Measurements from ENCODE around the gene KIAA1217. TPM values are rescaled to one million over a fixed set of nuclear protein-coding genes. Genes with fewer than 3 reads are reported as not detected.

The KIAA1217 gene
- total and polyA plus RNA-seq, 2 of the 4 experiments (the other 2 are of a cell fraction), result 3.4 to 4.4 TPM

- no peaks in the 10 kb centered on the region for H3K9me3 ChIP-seq (ENCODE audit: control insufficient read depth, insufficient read depth, low read length)
- H2AK5ac ChIP-seq (ENCODE audit: low read depth, low read length), result no peak overlapping the region
- no peak overlapping the region for H4K91ac ChIP-seq (ENCODE audit: insufficient read depth, low read depth, low read length)
- H3K4me1 ChIP-seq (ENCODE audit: control insufficient read depth, insufficient read depth, low read length), result peaks cover 14% of the 10 kb centered on the region
- H2AK9ac ChIP-seq (replicated peaks; ENCODE audit: low read depth, low read length, poor library complexity), result no peak overlapping the region
- no peak overlapping the region for H3K23ac ChIP-seq (ENCODE audit: low read depth, low read length)
- TF ChIP-seq RFX5 (IDR thresholded peaks at IDR 0.05; ENCODE audit: low read depth, low read length) (no peak), RCOR1 (IDR thresholded peaks at IDR 0.05; ENCODE audit: insufficient replicate concordance, low read length) (no peak), NFE2L2 (IDR thresholded peaks at IDR 0.05; ENCODE audit: low read depth, low read length) (no peak), SMC3 (IDR thresholded peaks at IDR 0.05; ENCODE audit: low read depth, low read length) (no peak), MXI1 (IDR thresholded peaks at IDR 0.05; ENCODE audit: borderline replicate concordance, low read depth, low read length) (no peak), CEBPB (IDR thresholded peaks at IDR 0.05; ENCODE audit: low read depth, low read length) (no peak), FOS (IDR thresholded peaks at IDR 0.05; ENCODE audit: low read depth, low read length) (no peak), RAD21 (IDR thresholded peaks at IDR 0.05; ENCODE audit: low read length) (no peak)
- H3K36me3 ChIP-seq (ENCODE audit: control insufficient read depth, insufficient read depth, low read length), result no peaks in the 10 kb centered on the region
- peak overlapping the region; percentile 34 for H2BK5ac ChIP-seq (ENCODE audit: low read depth, low read length, poor library complexity, severe bottlenecking)
- dilution Hi-C loops (cut with HindIII; ENCODE audit: low sequenced_read_pairs, unreplicated experiment) (no loop called here), in situ Hi-C loops (cut with MboI; ENCODE audit: low sequenced_read_pairs) (no loop called here), intact Hi-C loops (cut with micrococcal nuclease) (no loop called here)
- BruUV-seq (replicated peaks), result no TSS peak
- no peak overlapping the region for H3K18ac ChIP-seq (ENCODE audit: low read depth, low read length)
- H3K9ac ChIP-seq (ENCODE audit: low read depth, low read length), result no peak overlapping the region
- POLR2A ChIA-PET (ENCODE audit: unreplicated experiment), result no interaction called here
- H3K4me3 ChIP-seq (ENCODE audit: insufficient read depth, low read depth, low read length), result no peak overlapping the region
- no peak overlapping the region for H3K4me2 ChIP-seq (ENCODE audit: low read depth, low read length)
- H2BK120ac ChIP-seq (ENCODE audit: low read depth, low read length), result no peak overlapping the region
- DNase-seq, result peak; percentile 37
- no peak overlapping the region for H4K5ac ChIP-seq (ENCODE audit: low read depth, low read length)
- no peak overlapping the region for H3K14ac ChIP-seq (replicated peaks; ENCODE audit: low read depth, low read length)
- no peak overlapping the region for H2BK20ac ChIP-seq (ENCODE audit: low read depth, low read length)
- H3K9me1 ChIP-seq (ENCODE audit: insufficient read depth, low read length), result peaks cover 8% of the 10 kb centered on the region
- peak; percentile 40 for ATAC-seq (ENCODE audit: low read depth)
- H3K56ac ChIP-seq (ENCODE audit: extremely low read depth, insufficient read depth, low read length), result no peak overlapping the region
- no peaks in the 10 kb centered on the region for H3K27me3 ChIP-seq (ENCODE audit: control insufficient read depth, insufficient read depth, low read length)
- CTCF ChIA-PET, result interaction anchor here (1.0 kb wide), 1 partner anchor 14 kb away, joined by 3 read pairs; no protein-coding TSS in a partner anchor
- H4K8ac ChIP-seq (ENCODE audit: low read depth in 2 of 2, low read length in 2 of 2), result no peak overlapping the region
- H4K20me1 ChIP-seq (ENCODE audit: insufficient read depth, low read length), result no peaks in the 10 kb centered on the region
- H3K79me1 ChIP-seq (ENCODE audit: low read depth in 1 of 2, low read length in 2 of 2), result no peaks in the 10 kb centered on the region
- H3K4ac ChIP-seq (ENCODE audit: low read depth, low read length), result no peak overlapping the region
- no peak overlapping the region for H2BK15ac ChIP-seq (ENCODE audit: low read depth, low read length)
- no peak overlapping the region for H3K27ac ChIP-seq (ENCODE audit: insufficient read depth, low read length)
- H2AFZ ChIP-seq (replicated peaks; ENCODE audit: low read length, poor library complexity), result no peak overlapping the region
Measured at GRCh38 chr10:24453404-24453830, 244.5 kb downstream of the KIAA1217 start.
